ENCODE data around the gene GAK.

- TF ChIP-seq CTCF (conservative IDR thresholded peaks at IDR 0.05; ENCODE audit: low read depth, low read length) (no peak), POLR2A (IDR thresholded peaks at IDR 0.05; ENCODE audit: low read depth, low read length) (no peak), RFX5 (IDR thresholded peaks at IDR 0.05; ENCODE audit: low read depth, low read length) (no peak), MAFK (IDR thresholded peaks at IDR 0.05; ENCODE audit: low read depth, low read length) (no peak)
These were observed 1.3 kb downstream of the GAK start for GRCh38 chr4:930827-931193.

Data from IMR-90 (cell line).